AML-193 (cell line): ENCODE data around the gene FGF3.

ENCODE experiments used
- DNase-seq, 2 experiments: peaks; one replicate each; lab custom pipeline; 2025; lab: John Stamatoyannopoulos, UW

The FGF3 gene

GRCh38 chr11:69818603-69819441 lies at the start of gene FGF3:
TSS of gene FGF3 (minus strand) at chr11:69819416. CDS start at chr11:69818933, 483 bp downstream.
- no peak for DNase-seq

GRCh38 chr11:69868871-69869270 lies 49.7 kb upstream of the FGF3 start:
- DNase-seq, result no peak

- DNase-seq, result no peak
Measured at GRCh38 chr11:69868006-69868810, 49.0 kb upstream of the FGF3 start.

GRCh38 chr11:69867076-69868005 lies 48.1 kb upstream of the FGF3 start:
- DNase-seq, result no peak

GRCh38 chr11:69866648-69867047 lies 47.4 kb upstream of the FGF3 start:
- DNase-seq, result no peak

- DNase-seq, result no peak
Measured at GRCh38 chr11:69865707-69866106, 46.5 kb upstream of the FGF3 start.

GRCh38 chr11:69864686-69865661 lies 45.8 kb upstream of the FGF3 start:
- DNase-seq, result no peak

- DNase-seq, result no peak
Measured at GRCh38 chr11:69863544-69864200, 44.5 kb upstream of the FGF3 start.

GRCh38 chr11:69862797-69863543 lies 43.8 kb upstream of the FGF3 start:
- DNase-seq, result no peak

- no peak for DNase-seq
Measured at GRCh38 chr11:69862331-69862771, 43.1 kb upstream of the FGF3 start.

GRCh38 chr11:69861901-69862300 lies 42.7 kb upstream of the FGF3 start:
- no peak for DNase-seq

GRCh38 chr11:69860796-69861445 lies 41.7 kb upstream of the FGF3 start:
- DNase-seq, result no peak

GRCh38 chr11:69860244-69860643 lies 41.0 kb upstream of the FGF3 start:
- DNase-seq, result no peak

GRCh38 chr11:69859275-69859934 lies 40.2 kb upstream of the FGF3 start:
- no peak for DNase-seq

- no peak for DNase-seq
Measured at GRCh38 chr11:69855421-69855820, 36.2 kb upstream of the FGF3 start.

GRCh38 chr11:69854713-69855112 lies 35.5 kb upstream of the FGF3 start:
- DNase-seq, result no peak

- DNase-seq, result no peak
Measured at GRCh38 chr11:69852056-69852455, 32.8 kb upstream of the FGF3 start.

- no peak for DNase-seq
Measured at GRCh38 chr11:69848201-69848600, 29.0 kb upstream of the FGF3 start.
